GM18951 (cell line): Measurements from ENCODE around the gene PBOV1.

Experiments used
- POLR2A ChIP-seq: IDR thresholded peaks from 4 replicates; pipeline ENCODE4 v1.6.1; 2011; ENCODE audit warnings: mild to moderate bottlenecking; ENCODE audit not compliant: insufficient read length, insufficient read depth; ENCODE audit errors: extremely low read depth
- in situ Hi-C: fragments of 300-500 bp; cut with MboI; formaldehyde crosslinking; loops from one replicate; pipeline ENCODE4 v1.12.0; 2022; ENCODE audit warnings: low sequenced_read_pairs, mixed read lengths, inconsistent platforms; ENCODE audit not compliant: unreplicated experiment

The PBOV1 gene

DNA sequence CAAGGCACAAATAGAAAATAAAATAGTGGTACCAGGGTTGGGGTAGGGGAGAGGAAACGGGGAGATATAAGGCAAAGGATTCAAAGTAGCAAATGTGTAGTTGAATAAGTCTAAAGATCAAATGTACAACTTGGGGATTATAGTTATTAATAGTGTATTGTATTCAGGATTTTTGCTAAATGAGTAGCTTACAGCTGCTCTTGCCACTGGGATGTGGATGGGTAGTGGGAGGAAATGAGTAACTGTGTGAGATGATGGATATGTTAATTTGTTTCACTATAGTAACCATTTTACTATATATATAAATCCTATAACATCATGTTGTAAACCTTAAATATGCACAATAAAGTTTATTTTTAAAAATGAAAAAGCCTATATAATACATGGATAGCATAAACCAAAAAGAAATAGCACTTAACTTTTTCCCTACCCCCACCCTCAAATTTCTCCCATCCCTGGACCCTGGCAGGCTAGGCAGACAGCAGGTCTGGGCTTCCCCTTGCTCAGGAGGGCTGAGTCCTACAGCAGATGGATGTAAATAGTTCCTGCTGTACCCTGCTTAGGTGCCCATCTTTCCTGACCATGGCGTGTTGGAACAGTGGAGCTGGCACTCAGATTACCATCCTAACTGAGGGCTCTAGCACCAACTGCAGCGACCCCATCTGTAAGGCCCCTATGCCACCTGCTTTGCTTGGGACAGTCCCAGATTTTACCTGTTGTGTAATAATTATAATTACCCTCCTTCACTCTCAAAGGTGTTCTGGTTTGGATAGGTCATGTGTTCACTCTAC, 28.6 kb upstream of the PBOV1 start:
- no peak for TF ChIP-seq POLR2A
- in situ Hi-C loops: loop anchor here (10.0 kb wide), 1 partner anchor 138 kb away; no protein-coding TSS in a partner anchor

DNA sequence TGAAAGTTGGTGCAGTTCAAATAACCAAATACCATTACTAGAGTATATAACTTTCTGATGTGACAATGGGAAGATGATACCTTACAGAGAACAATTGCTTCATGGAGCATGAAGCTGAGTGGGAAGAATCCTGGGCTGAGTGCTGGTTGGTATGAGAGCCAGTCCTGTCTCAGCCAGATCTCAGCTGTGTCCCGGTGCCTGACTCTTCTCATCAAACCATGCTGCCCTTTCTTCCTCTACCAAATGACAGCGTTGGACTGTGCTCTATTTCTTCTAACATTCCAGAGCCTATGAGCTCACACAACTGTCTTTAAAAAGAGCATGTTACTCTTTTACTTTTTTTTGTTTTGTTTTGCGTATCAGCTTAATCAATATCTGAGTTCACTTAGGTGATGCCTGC, 27.5 kb upstream of the PBOV1 start:
- in situ Hi-C loops: loop anchor here (10.0 kb wide), 1 partner anchor 139 kb away; no protein-coding TSS in a partner anchor
- no peak for TF ChIP-seq POLR2A

DNA sequence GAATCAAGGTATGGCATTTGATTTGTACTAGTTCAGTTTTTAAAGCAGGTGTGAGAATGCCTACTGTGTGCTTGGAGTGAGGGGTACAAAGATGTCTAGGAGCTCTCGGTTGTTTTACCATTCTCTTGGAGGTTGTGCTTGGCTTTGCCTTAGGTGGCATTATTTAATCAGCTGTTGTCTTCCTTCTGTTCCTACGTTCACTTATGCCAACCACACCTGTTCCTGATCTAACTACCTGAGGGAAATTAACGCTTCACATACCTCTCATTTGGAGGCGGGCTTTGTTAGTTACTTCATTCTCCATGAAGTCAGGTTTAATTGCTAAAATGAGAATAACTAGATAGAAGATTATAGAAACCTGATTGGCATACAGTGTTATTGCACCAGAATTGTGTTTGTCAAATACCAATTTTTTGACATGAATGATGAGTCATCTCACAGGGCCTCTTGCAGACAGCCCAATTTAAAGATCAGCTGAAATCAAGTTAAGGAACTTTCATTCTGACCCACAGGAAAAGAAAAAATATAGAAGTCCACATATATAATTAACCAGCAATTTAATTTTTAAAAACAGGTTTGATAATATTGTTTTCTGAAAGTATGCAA, 24.8 kb upstream of the PBOV1 start:
- in situ Hi-C loops: loop anchor here (10.0 kb wide), 1 partner anchor 142 kb away; no protein-coding TSS in a partner anchor
- TF ChIP-seq POLR2A: no peak

DNA sequence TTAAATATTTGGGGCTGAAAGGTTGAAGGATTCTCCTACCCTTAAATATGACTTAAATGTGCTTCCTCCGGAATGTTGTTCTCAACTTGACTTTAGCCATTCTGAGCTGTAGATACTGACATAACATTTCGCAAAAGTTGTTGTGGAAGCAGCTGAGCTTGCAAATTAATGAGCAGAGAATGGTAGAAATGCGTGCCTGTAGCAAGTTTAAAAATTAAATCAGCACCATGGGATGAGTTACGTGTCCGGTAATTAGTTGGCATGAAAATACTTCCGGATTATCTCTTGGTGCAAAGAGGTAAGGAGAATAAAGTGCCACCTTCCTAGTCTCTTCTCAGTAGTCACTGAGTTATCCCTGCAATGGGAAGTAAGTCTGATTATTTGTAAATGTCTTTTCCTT, 23.6 kb upstream of the PBOV1 start:
- no peak for TF ChIP-seq POLR2A

DNA sequence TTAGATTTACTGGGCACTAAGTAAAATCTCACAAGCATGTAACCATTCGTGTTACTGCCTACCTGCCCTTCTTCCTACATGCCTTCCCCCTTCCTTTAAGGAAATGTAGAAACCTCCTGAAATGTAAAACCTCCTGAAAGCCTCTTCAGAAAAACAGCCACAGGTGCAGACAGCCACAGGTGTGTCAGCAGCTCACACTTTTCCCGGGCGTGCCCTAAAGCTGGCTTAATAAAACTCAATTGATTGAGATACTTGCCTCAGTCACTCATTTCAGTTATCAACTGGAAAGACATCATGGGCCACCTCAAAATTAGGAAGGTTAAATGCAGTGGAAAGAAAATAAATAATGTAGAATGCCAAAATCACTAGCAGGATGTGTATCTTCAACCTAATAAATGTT, 23.1 kb upstream of the PBOV1 start:
- TF ChIP-seq POLR2A: no peak
- in situ Hi-C loops: loop anchor here (10.0 kb wide), 1 partner anchor 143 kb away; no protein-coding TSS in a partner anchor

More for the DNA sequence above, 23.6 kb upstream of the PBOV1 start:
- in situ Hi-C loops: loop anchor here (10.0 kb wide), 1 partner anchor 143 kb away; no protein-coding TSS in a partner anchor

DNA sequence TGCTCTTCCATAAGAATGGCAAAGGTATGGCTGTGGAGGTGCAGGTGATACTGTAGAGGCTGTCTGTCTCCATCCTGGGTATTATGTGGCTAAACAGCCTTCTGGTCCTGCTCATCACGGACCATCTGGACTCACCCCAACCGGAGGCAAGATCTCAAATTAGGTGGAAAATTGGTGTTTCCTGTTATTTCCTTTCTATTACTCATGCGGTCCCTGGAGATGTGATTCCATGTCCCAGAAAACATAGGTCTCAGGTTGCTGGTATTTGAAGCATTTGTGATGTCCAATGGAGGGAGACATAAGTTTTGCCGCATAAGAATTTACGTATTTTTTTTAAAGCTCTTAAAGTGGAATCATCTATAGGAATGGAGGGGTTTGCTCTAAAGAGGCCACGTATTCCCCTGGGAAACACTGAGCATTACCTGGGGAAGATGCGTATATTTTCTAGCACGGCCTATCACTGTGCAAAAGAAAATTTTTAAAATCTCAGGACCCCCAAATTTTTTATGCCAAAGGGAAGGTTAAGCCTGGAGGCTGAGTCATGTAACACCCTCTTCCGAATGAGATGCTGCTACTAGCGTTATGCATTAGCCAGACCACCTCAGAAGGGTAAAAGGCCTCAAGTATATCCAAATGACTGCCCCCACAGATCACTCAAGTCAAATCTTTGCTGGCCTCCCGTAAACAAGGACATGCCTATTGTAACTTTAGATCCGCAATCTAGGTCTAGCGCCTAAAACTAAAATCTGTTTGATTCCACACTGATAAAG, 22.4 kb upstream of the PBOV1 start:
- in situ Hi-C loops: loop anchor here (10.0 kb wide), 1 partner anchor 144 kb away; no protein-coding TSS in a partner anchor
- no peak for TF ChIP-seq POLR2A

DNA sequence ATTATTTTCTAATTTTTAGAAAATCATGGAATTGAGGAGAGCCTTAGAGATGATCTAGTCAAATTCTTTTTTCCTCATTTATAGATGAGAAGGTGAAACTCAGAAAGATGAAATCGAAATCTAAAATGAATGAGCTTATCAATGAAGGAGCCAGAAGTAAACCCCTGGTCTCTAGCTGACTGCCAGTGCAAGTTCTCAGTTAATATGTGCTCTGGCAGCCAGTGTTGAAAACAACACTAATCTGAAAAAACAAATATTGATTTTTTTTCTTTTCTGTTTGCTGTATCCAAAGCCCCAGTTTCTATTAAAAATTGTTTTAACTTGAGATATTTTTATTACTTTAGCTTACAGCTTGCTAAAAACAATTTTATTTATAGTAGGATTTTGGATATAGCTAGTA, 21.5 kb upstream of the PBOV1 start:
- in situ Hi-C loops: loop anchor here (10.0 kb wide), 1 partner anchor 145 kb away; no protein-coding TSS in a partner anchor
- TF ChIP-seq POLR2A: no peak

DNA sequence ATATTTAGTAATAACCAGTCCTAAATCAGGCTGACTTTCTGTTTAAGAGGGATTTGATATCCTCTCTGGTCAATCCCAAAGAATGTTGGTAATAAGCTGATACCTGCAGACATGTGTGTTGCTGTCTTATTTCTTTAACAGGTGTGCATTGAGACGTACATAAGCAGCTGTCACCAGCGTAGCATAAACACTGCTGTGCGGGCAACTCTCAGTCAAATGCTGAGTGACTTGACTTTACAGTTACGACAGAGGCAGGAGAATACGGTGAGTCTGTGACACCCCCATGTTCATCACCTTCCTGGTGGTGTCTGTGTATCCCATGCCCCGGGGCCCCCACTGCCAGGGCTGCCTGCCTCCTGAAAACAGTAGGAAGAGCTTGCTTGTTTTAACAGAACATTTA, 20.1 kb upstream of the PBOV1 start:
- in situ Hi-C loops: no loop called here
- TF ChIP-seq POLR2A: no peak

DNA sequence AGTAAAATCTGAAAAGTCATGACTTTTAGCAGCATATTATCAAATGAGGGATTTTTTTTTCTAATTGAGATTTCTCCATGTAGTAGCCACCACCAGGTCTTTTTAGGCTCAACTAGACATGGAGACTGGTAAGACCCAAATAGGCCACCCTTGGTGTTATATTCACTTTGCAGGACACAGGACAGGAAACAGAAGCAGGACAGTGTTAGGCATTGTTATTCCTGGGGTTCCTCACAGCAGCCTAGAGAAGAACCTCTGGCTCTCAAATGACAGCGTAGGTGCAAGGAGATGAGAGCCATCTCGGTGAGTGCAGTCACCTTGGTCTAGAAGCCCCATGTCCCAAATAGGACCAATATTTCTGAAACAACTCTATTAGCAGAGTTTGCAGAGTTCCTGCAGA, 19.2 kb upstream of the PBOV1 start:
- in situ Hi-C loops: no loop called here
- TF ChIP-seq POLR2A: no peak

DNA sequence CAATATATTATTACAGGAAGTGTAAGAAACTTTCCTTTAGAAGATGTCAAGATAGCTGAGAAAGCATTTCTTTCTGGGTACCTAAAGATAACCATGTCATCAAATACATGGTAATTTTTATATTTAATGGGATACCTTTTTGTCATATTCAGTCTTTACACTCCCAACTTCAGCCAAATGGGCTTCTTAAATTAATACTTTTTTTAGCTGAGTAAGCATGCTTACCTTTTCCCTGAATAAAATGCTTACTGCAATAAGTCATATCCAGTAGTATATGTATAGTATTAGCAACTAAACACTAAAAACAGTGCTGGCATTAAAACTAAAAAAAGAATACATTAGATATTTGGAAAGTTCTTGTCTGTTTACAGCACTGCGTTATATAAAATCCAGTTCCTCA, 17.4 kb upstream of the PBOV1 start:
- in situ Hi-C loops: no loop called here
- TF ChIP-seq POLR2A: no peak

DNA sequence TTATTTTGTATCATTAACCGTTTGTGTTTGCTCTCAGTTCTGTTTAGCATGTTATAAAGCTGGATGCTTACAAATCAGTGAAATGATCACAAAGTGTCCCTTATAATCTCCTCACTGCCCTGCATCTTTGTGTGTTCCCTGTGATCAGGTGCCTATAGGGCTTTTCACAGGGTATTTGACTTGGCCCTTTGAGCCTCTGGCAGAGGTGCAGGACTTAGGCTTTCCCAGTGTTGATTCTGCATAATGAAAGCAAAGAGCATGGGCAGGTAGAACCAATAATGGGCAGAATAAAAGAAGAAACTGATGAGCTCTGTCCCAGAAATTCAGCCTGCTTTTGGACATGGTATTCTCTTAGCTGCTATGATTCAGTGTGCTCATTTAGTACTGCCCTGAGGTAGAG, 16.9 kb upstream of the PBOV1 start:
- no peak for TF ChIP-seq POLR2A
- in situ Hi-C loops: no loop called here

DNA sequence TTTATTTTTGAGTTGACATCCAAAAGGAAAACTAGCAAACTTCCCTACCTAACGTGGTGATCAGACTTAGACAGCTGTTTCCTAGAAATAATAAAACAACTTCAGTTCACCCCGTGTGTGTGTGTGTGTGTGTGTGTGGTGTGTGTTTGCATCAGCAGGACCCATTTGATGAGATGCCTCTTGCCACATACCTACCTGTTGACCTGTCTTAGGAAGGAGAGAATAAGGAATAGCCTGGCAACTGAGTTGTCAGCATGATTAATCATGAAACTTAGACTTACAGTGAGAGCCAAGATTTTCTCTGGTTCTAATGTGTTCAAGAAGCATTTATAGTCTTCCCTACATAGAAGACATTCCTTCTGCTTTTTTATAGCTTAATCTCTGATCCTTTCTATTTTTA, 16.1 kb upstream of the PBOV1 start:
- no peak for TF ChIP-seq POLR2A
- in situ Hi-C loops: no loop called here

DNA sequence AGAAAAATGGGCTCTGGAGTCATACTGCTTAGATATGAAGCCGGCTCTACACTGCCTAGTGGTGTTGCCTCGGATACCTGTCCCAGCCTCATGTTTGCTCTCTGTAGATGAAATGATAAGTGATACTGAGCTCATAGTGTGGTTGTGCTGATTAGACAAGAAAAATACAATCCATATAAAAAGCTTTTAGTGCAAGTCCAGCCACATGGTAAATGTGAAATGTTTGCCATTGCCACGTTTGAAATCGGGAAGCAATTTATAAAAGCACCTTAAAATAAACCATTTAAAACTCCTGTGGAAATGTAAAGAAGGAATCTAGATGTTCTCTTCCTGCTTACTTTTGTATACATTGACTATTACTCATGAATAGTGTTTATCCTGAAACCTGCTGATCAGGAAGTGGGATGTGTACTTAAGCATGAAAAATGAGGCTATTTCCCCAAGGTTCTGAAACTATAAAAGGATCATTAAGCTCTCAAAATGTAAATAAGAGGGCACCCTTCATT, 13.1 kb upstream of the PBOV1 start:
- in situ Hi-C loops: no loop called here
- no peak for TF ChIP-seq POLR2A

DNA sequence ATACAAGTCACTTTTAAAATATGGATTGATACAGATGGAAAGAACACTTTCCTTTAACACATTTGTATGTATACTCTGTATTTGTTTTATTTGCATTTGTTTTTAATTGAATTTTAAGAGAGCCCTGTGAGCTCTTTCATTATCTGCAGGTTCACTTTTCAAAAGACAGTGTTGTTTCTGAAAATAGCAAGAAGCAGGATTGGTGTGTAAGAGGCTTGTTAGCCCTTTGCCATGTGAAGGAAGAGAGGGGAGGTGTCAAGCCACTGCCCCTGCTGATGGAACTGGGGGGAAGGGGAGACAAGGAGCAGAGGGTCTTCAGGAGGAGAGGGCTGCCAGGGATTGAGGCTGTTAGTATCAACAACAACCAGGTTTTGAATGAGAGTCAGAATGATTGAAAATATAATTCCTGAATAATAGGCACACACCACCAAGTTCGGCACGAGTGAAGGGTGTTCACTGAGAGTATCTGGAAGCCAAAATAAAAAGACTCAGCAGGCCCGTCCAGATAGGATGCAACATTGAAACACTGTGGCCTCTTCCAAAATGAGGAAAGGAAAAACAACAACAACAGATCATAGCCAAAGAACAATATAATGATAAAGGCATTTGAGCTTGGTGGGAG, 12.6 kb upstream of the PBOV1 start:
- in situ Hi-C loops: no loop called here
- TF ChIP-seq POLR2A: no peak
